Endothelial cell (in vitro differentiated cells): ENCODE measurements around the gene MLPH. TPM values are rescaled to one million over a fixed set of nuclear protein-coding genes. Genes with fewer than 3 reads are reported as not detected.

ENCODE experiments used
- DNase-seq: peaks from one replicate; pipeline ENCODE4 v3.0.0; 2021; ENCODE audit warnings: low spot score
- H3K27ac Mint-ChIP-seq: one replicate; pipeline ENCODE4 v1.8.0; 2021; ENCODE audit warnings: mixed read lengths, inconsistent platforms; ENCODE audit not compliant: unreplicated experiment
- H3K27me3 Mint-ChIP-seq: one replicate; pipeline ENCODE4 v1.8.0; 2021; ENCODE audit warnings: mild to moderate bottlenecking, moderate library complexity, mixed read lengths, inconsistent platforms; ENCODE audit not compliant: unreplicated experiment
- H3K36me3 Mint-ChIP-seq: one replicate; pipeline ENCODE4 v1.8.0; 2021; ENCODE audit warnings: mild to moderate bottlenecking, low read depth, mixed read lengths, inconsistent platforms; ENCODE audit not compliant: unreplicated experiment
- H3K4me1 Mint-ChIP-seq: one replicate; pipeline ENCODE4 v1.8.0; 2021; ENCODE audit warnings: mild to moderate bottlenecking, mixed read lengths, inconsistent platforms; ENCODE audit not compliant: unreplicated experiment
- H3K4me3 Mint-ChIP-seq: one replicate; pipeline ENCODE4 v1.8.0; 2021; ENCODE audit warnings: mild to moderate bottlenecking, mixed read lengths, inconsistent platforms; ENCODE audit not compliant: unreplicated experiment
- H3K9me3 Mint-ChIP-seq: one replicate; pipeline ENCODE4 v1.8.0; 2021; ENCODE audit warnings: mixed read lengths, inconsistent platforms; ENCODE audit not compliant: unreplicated experiment
- total RNA-seq: library from RNA; stranded (reverse); fragmentation: NEBNext Ultra II Directional; extraction: Animal tissue kit (Norgen Biotek cat#: 25700); gene quantifications from one replicate; pipeline ENCODE4 v1.2.1, GENCODE V29; 2021; ENCODE audit not compliant: unreplicated experiment
- TF ChIP-seq, protein P1 (sequence below): fragments of 200-600 bp; sonication (generic); IDR thresholded peaks from one replicate; pipeline ENCODE4 v1.5.0; 2021; ENCODE audit warnings: antibody characterized with exemption; ENCODE audit not compliant: unreplicated experiment

Gene MLPH
- total RNA-seq, 1 donor from 2014 or later: 0.36 TPM

DNA sequence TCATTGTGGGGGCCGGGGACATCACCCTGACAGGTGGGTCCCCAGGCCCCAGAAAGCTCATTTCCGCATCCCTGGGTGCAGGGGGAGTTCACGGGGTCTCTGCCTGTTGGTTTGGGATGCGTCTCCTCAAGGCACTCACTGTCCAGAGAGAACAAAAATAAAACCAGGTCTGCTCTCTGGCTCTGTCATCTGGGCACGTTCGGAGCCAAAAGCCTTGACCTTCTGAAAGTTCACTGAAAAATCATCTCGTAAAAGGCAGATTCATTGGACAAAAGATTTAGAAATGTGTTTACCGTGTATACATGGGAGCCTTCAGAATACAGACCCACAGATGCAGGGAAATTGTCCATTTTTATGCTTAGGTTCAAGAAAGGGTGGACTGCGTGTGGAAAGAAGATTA lies 26.6 kb downstream of the MLPH start:
- Mint-ChIP-seq H3K9me3 (no peaks in the 10 kb centered on the region), H3K27ac (no peak overlapping the region), H3K36me3 (no peaks in the 10 kb centered on the region), H3K27me3 (peaks cover 7% of the 10 kb centered on the region), H3K4me1 (no peaks in the 10 kb centered on the region), H3K4me3 (no peak overlapping the region)
- no peak for DNase-seq
- TF ChIP-seq, protein P1, sequence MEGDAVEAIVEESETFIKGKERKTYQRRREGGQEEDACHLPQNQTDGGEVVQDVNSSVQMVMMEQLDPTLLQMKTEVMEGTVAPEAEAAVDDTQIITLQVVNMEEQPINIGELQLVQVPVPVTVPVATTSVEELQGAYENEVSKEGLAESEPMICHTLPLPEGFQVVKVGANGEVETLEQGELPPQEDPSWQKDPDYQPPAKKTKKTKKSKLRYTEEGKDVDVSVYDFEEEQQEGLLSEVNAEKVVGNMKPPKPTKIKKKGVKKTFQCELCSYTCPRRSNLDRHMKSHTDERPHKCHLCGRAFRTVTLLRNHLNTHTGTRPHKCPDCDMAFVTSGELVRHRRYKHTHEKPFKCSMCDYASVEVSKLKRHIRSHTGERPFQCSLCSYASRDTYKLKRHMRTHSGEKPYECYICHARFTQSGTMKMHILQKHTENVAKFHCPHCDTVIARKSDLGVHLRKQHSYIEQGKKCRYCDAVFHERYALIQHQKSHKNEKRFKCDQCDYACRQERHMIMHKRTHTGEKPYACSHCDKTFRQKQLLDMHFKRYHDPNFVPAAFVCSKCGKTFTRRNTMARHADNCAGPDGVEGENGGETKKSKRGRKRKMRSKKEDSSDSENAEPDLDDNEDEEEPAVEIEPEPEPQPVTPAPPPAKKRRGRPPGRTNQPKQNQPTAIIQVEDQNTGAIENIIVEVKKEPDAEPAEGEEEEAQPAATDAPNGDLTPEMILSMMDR: no peak

DNA sequence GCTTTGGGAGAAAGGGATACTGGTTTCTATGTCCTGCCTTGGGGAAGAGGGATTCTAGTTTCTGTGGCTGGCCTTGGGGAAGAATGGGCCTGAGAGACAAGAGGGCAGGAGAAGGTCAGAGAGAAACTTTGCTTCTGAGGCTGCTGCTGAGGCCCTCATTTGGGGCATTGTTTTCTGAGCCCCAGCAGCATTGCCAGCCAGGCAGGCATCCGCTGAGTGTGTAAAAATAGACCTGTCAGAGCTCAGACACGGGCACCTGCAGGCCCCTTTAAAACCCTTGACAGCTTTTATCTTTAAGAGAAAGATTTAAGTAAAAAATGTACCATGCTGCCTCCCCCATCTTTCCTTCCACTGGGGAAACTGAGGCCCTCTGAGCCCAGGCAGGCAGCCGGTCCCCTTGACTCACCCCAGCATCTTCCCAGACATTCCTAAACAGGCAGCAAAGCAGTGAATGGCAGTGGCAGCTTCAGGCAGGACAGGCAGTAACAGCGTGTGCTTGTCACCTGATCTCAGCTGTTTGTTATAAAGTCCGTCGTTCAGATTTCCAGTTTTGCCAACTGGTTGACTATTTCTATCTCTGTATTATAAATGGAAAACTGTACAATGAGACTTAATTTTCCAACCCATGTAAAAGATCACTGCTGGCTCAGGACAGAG lies 27.6 kb downstream of the MLPH start:
- TF ChIP-seq, protein P1: no peak
- Mint-ChIP-seq H3K36me3 (no peaks in the 10 kb centered on the region), H3K4me1 (no peaks in the 10 kb centered on the region), H3K27ac (no peak overlapping the region), H3K9me3 (no peaks in the 10 kb centered on the region), H3K27me3 (peaks cover 7% of the 10 kb centered on the region), H3K4me3 (no peak overlapping the region)
- DNase-seq: no peak

DNA sequence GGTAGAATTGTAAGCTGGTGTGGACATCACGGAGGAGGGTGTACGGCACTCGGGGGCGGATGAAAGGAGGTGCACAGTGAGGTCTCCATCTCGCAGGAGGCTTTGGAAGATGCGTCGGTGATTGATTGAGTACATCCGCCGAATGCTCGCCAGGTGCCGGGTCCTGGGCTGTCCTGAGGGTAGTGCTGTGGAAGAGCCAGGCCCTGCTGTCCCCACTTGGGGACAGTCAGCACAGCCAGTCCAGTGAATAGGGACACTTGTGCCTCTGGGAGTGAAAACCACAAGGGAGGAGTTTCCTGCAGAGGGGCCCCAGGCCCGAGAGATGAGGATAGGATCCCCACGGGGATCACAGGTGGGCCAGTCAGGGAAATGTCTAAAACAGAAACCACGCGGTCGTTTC lies 28.1 kb downstream of the MLPH start:
- no peak for DNase-seq
- Mint-ChIP-seq H3K4me3 (no peak overlapping the region), H3K36me3 (no peaks in the 10 kb centered on the region), H3K27me3 (peaks cover 7% of the 10 kb centered on the region), H3K4me1 (no peaks in the 10 kb centered on the region), H3K27ac (no peak overlapping the region), H3K9me3 (no peaks in the 10 kb centered on the region)
- TF ChIP-seq, protein P1: no peak

DNA sequence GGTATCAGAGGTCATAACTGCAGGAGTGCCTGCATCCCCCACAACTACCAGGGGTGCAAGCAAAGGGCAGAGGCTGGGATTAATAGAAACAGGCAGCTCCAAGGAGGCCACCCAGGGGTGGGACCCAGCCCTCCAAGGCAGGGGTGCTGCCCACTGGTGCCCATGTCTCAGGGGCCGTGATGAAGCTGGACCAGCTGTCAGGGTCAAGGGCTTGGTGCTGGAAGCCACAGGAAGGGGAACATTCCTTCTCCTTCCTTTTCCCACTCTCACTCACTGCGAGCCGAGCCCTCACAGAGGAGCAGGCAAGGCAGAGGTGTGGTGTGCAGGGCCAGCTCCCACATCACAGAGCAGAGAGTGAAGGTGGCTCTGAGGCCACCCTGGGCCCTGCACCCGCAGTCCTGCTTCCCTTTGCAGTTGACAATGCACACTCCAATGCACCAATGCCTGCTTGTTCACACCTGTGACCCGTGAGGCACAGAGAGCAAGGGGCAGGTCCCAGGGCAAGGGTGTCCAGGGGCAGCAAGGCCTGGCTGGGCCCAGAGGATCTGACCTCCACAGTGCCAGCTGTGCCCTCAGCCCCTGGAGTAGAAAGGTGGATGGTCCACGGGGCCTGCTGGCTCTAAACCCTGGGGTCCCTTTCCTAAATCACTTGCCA lies 28.7 kb downstream of the MLPH start:
- no peak overlapping the region for H3K27ac Mint-ChIP-seq
- H3K36me3 Mint-ChIP-seq: peaks cover 2% of the 10 kb centered on the region
- H3K4me3 Mint-ChIP-seq: no peak overlapping the region
- no peaks in the 10 kb centered on the region for H3K9me3 Mint-ChIP-seq
- no peak for DNase-seq
- peaks cover 6% of the 10 kb centered on the region for H3K27me3 Mint-ChIP-seq
- TF ChIP-seq, protein P1: no peak
- no peaks in the 10 kb centered on the region for H3K4me1 Mint-ChIP-seq

DNA sequence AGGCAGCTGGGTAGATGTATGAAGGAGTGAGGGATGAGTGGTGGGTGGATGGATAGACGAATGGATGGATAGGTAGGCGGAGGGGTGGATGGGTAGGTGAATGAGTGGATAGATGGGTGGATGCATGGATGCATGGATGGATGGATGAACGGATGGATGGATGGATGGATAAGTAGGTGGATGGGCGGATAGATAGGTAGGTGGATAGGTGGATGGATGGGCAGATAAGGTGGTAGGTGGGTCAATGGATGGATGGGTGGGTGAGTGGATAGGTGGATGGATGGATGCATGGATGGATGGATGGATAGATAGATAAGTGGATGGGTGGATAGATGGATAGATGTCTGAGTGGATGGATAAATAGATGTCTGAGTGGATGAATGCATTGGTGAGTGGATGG lies 30.1 kb downstream of the MLPH start:
- TF ChIP-seq, protein P1: no peak

More for the DNA sequence above, 30.1 kb downstream of the MLPH start:
- DNase-seq: no peak
- H3K9me3 Mint-ChIP-seq: no peaks in the 10 kb centered on the region
- peaks cover 4% of the 10 kb centered on the region for H3K36me3 Mint-ChIP-seq
- peaks cover 4% of the 10 kb centered on the region for H3K27me3 Mint-ChIP-seq
- no peak overlapping the region for H3K27ac Mint-ChIP-seq
- H3K4me3 Mint-ChIP-seq: no peak overlapping the region
- no peaks in the 10 kb centered on the region for H3K4me1 Mint-ChIP-seq
